Measurements from ENCODE around the gene ATG101. TPM values are rescaled to one million over a fixed set of nuclear protein-coding genes. Genes with fewer than 3 reads are reported as not detected.
A peak's percentile ranks its signal among the peaks of the same experiment; 100 is the strongest.

ATG101 gene
- total and polyA plus RNA-seq, 5 donors from 2014 or later: 30.1 to 38.2 (median 33.5) TPM

DNA sequence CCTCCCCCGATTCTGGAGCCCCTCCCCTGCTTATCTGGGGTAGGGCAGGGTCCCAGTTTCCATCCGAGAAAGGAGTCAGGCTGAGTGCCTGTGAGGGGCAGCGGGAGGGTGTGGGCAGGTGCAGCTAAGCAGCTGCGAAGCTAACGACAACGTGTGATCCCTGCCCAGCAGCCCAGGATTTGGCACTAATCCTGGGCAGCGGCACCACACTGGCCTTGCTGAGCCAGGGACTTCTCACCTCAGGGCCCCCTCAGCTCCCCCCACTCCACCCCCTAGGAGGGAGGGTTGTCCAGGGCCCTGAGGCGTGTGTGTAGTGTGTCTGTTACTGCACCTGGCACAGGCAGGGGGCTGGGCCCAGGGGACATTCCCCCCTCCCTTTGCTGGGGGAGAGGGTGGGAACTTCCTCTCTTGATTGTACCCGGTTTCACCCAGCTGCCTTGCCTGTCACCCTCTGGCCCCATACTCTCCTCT, 11.5 kb downstream of the ATG101 start:
- H3K36me3 ChIP-seq (ENCODE audit: control insufficient read depth, insufficient read depth, low read length): peaks cover 27% of the 10 kb centered on the region
- DNase-seq (peak in 1 of 3 donors; percentile 55), ATAC-seq (ENCODE audit: low read depth in 2 of 2) (peak; percentile 29 to 49)
- H3K27ac Mint-ChIP-seq: peak overlapping the region in 1 of 3 donors; percentile 69
- H3K9me3 Mint-ChIP-seq: no peaks in the 10 kb centered on the region
- H3K27me3 Mint-ChIP-seq: peaks cover 6% of the 10 kb centered on the region
- H3K4me1 ChIP-seq (ENCODE audit: control insufficient read depth, insufficient read depth, low read length, poor library complexity, severe bottlenecking): peaks cover 5% of the 10 kb centered on the region
- peaks cover 0 to 24% (median 11%) of the 10 kb centered on the region in 4 donors for H3K4me1 Mint-ChIP-seq
- H3K4me3 ChIP-seq (ENCODE audit: low read depth, low read length): no peak overlapping the region
- H3K27me3 ChIP-seq (ENCODE audit: control insufficient read depth, insufficient read depth, low read length): no peaks in the 10 kb centered on the region
- no peaks in the 10 kb centered on the region for H3K9me3 ChIP-seq (ENCODE audit: control insufficient read depth in 2 of 2, low read length in 2 of 2)
- peaks cover 10% of the 10 kb centered on the region for H3K36me3 Mint-ChIP-seq
- no peak overlapping the region for H3K27ac ChIP-seq (ENCODE audit: insufficient read depth, low read length, poor library complexity, severe bottlenecking)
- no peak overlapping the region for H3K4me3 Mint-ChIP-seq

DNA sequence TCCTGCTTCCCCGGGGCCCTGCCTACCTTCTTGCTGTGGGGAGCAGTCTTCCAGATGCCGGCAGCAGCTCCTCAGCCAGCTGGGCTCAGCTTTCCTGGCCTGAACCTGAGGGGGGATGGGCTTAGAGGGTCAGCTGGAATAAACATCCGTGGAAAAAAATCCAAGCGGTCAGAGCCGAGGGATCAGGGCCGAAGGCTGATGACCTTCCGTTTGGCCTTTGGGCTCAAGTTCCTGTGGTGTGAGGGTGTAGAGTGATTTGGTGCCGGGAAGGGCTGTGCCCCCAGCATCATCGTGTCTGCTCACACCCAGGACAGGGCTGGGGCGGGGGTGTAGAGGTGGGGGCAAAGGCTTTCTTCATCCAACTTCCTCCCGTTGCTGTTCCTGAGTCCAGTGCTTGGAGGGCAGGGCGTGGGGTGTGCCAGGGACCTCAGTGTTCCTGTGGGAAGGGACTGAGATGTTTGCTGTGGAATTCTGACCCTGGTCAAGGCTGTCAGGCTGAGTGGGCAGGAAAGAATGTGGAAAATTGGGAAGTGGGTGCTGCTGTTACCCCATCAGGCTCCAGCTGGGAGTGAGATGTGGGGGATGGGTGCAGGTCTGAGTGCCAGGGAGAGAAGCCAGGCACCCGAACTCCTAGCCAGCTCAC, 12.4 kb downstream of the ATG101 start:
- DNase-seq (no peak), ATAC-seq (ENCODE audit: low read depth in 2 of 2) (no peak)
- peaks cover 7% of the 10 kb centered on the region for H3K36me3 Mint-ChIP-seq
- no peak overlapping the region for H3K4me3 Mint-ChIP-seq
- Histone ChIP-seq H3K36me3 (ENCODE audit: control insufficient read depth, insufficient read depth, low read length) (peaks cover 18% of the 10 kb centered on the region), H3K4me1 (ENCODE audit: control insufficient read depth, insufficient read depth, low read length, poor library complexity, severe bottlenecking) (peaks cover 5% of the 10 kb centered on the region), H3K9me3 (ENCODE audit: control insufficient read depth in 2 of 2, low read length in 2 of 2) (no peaks in the 10 kb centered on the region), H3K27me3 (ENCODE audit: control insufficient read depth, insufficient read depth, low read length) (no peaks in the 10 kb centered on the region), H3K27ac (ENCODE audit: insufficient read depth, low read length, poor library complexity, severe bottlenecking) (no peak overlapping the region), H3K4me3 (ENCODE audit: low read depth, low read length) (no peak overlapping the region)
- no peaks in the 10 kb centered on the region for H3K9me3 Mint-ChIP-seq
- peaks cover 0 to 22% (median 11%) of the 10 kb centered on the region in 4 donors for H3K4me1 Mint-ChIP-seq
- H3K27ac Mint-ChIP-seq: peak overlapping the region in 1 of 3 donors; percentile 69
- H3K27me3 Mint-ChIP-seq: peaks cover 11% of the 10 kb centered on the region

DNA sequence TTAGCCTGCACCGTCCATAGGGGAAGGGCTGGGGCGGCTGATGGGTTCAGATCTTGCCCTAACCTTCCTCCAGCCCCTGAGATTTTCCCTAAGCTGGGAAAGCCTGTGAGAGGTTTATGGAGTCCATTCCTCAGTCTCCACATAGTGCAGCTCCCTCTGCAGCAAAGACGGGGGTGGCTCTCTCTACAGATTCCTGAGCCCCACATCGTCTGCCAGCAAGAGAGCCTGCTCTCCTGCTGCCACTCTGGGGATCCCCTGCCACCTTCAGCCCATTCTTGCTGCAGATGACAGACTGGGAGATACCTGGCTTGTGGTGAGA, 12.8 kb downstream of the ATG101 start:
- peaks cover 13% of the 10 kb centered on the region for H3K27me3 Mint-ChIP-seq
- ATAC-seq (ENCODE audit: low read depth in 2 of 2) (no peak), DNase-seq (no peak)
- no peaks in the 10 kb centered on the region for H3K27me3 ChIP-seq (ENCODE audit: control insufficient read depth, insufficient read depth, low read length)
- H3K36me3 Mint-ChIP-seq: peaks cover 7% of the 10 kb centered on the region
- no peaks in the 10 kb centered on the region for H3K9me3 ChIP-seq (ENCODE audit: control insufficient read depth in 2 of 2, low read length in 2 of 2)
- no peak overlapping the region for H3K27ac Mint-ChIP-seq
- H3K4me3 Mint-ChIP-seq: no peak overlapping the region
- no peak overlapping the region for H3K4me3 ChIP-seq (ENCODE audit: low read depth, low read length)
- no peak overlapping the region for H3K27ac ChIP-seq (ENCODE audit: insufficient read depth, low read length, poor library complexity, severe bottlenecking)
- H3K36me3 ChIP-seq (ENCODE audit: control insufficient read depth, insufficient read depth, low read length): peaks cover 15% of the 10 kb centered on the region
- H3K4me1 Mint-ChIP-seq: peaks cover 0 to 22% (median 11%) of the 10 kb centered on the region in 4 donors
- no peaks in the 10 kb centered on the region for H3K9me3 Mint-ChIP-seq
- H3K4me1 ChIP-seq (ENCODE audit: control insufficient read depth, insufficient read depth, low read length, poor library complexity, severe bottlenecking): peaks cover 5% of the 10 kb centered on the region

DNA sequence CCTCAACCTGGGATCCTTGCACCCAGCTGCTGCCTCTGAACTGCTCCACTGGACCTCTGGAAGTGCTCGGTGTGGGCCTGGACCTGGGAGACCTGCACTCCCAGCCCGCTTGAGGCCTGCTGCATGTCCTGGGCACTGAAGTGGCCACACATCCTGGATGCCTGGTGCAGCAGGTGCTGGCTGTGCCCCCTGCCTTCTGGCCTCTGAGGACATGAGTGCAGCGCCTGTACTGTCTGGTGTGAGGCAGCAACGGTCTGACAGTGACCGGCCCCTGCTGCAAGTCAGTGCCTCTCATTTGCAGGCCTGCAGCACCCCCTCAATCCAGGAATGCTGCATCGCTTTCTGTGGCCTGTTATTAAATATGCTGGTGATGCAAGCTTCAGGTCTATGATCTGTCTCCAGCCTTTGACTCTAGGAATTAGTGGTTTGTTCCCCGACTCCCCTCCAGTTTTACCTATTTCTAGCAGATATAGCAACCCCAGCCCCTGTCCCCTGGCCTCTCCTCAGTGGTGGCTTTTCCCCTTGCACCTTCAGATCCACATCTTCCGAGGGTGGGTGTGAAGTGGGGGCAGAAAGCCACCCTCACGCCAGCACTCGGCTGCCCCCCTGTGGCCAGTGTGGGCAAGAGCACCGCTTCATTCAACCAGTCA, 13.3 kb downstream of the ATG101 start:
- Histone ChIP-seq H3K27ac (ENCODE audit: insufficient read depth, low read length, poor library complexity, severe bottlenecking) (no peak overlapping the region), H3K4me3 (ENCODE audit: low read depth, low read length) (no peak overlapping the region), H3K9me3 (ENCODE audit: control insufficient read depth in 2 of 2, low read length in 2 of 2) (no peaks in the 10 kb centered on the region), H3K27me3 (ENCODE audit: control insufficient read depth, insufficient read depth, low read length) (no peaks in the 10 kb centered on the region), H3K4me1 (ENCODE audit: control insufficient read depth, insufficient read depth, low read length, poor library complexity, severe bottlenecking) (peaks cover 5% of the 10 kb centered on the region), H3K36me3 (ENCODE audit: control insufficient read depth, insufficient read depth, low read length) (peaks cover 10% of the 10 kb centered on the region)
- peaks cover 0 to 19% (median 8%) of the 10 kb centered on the region in 4 donors for H3K4me1 Mint-ChIP-seq
- H3K4me3 Mint-ChIP-seq: peak overlapping the region in 1 of 4 donors; percentile 25
- peaks cover 2% of the 10 kb centered on the region for H3K36me3 Mint-ChIP-seq
- H3K27ac Mint-ChIP-seq: peak overlapping the region in 1 of 3 donors; percentile 75
- no peaks in the 10 kb centered on the region for H3K9me3 Mint-ChIP-seq
- ATAC-seq (ENCODE audit: low read depth in 2 of 2) (peak; percentile 66 to 77), DNase-seq (peak; percentile 57 to 66 (median 59))
- peaks cover 18% of the 10 kb centered on the region for H3K27me3 Mint-ChIP-seq

DNA sequence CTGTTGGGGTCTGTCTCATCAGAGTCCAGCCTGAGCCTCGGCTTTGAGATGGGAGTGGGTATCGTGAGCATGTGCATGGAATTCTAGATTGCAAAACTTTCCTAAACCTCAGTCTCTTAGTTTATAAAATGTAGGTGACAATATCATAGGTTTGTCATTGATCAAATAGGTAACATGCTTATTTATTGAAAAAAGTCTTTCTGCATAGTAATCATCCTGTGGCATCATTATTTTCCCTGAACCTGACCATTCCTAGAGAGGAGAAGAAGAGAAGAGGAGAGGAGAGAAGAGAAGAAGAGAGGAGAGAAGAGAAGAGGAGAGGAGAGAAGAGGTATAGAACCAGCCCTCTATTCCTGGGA, 13.8 kb downstream of the ATG101 start:
- H3K9me3 Mint-ChIP-seq: no peaks in the 10 kb centered on the region
- no peak for ATAC-seq (ENCODE audit: low read depth in 2 of 2)
- no peaks in the 10 kb centered on the region for H3K27me3 ChIP-seq (ENCODE audit: control insufficient read depth, insufficient read depth, low read length)
- no peak overlapping the region for H3K4me3 ChIP-seq (ENCODE audit: low read depth, low read length)
- H3K4me3 Mint-ChIP-seq: peak overlapping the region in 1 of 4 donors; percentile 25
- peaks cover 0 to 19% (median 8%) of the 10 kb centered on the region in 4 donors for H3K4me1 Mint-ChIP-seq
- peaks cover 19% of the 10 kb centered on the region for H3K27me3 Mint-ChIP-seq
- H3K36me3 ChIP-seq (ENCODE audit: control insufficient read depth, insufficient read depth, low read length): peaks cover 7% of the 10 kb centered on the region
- H3K9me3 ChIP-seq (ENCODE audit: control insufficient read depth in 2 of 2, low read length in 2 of 2): no peaks in the 10 kb centered on the region
- peaks cover 5% of the 10 kb centered on the region for H3K4me1 ChIP-seq (ENCODE audit: control insufficient read depth, insufficient read depth, low read length, poor library complexity, severe bottlenecking)
- no peaks in the 10 kb centered on the region for H3K36me3 Mint-ChIP-seq
- no peak overlapping the region for H3K27ac Mint-ChIP-seq
- DNase-seq: no peak
- no peak overlapping the region for H3K27ac ChIP-seq (ENCODE audit: insufficient read depth, low read length, poor library complexity, severe bottlenecking)

DNA sequence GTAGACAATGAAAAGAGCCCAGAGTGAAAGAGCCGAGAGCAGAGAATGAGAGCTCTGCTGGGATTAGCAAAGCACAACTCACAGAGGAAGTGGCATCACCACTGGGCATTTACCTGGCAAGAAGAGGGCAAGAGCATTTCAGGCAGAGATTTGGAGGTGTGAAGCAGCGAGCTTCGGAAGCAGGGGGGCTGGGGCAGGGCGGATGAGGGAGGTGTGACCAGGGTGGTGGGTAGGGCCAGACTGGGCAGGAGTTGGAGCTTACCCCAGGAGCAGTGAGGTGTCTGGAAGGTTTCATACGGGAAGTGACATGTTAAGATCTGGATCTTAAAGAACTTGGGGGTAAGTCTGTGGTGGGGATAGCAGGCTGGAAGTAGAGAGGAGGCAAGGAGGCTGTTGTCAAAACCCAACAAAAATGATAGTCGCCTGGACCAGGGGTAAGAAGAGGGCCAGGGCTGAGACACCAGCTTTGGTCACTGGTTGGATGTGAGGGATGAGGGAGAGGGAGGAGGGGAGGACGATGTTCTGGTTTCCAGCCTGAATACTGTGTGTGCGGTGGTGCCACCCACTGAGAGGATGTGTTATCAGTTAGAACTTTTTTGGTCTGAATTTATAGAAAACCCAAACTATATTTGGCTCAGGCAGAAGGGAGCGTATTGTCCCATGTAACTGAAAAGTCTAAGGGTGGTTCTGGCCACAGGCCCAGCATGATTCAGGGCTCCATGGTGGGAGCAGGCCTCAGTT, 14.9 kb downstream of the ATG101 start:
- Histone ChIP-seq H3K4me3 (ENCODE audit: low read depth, low read length) (no peak overlapping the region), H3K27ac (ENCODE audit: insufficient read depth, low read length, poor library complexity, severe bottlenecking) (no peak overlapping the region), H3K4me1 (ENCODE audit: control insufficient read depth, insufficient read depth, low read length, poor library complexity, severe bottlenecking) (peaks cover 5% of the 10 kb centered on the region), H3K27me3 (ENCODE audit: control insufficient read depth, insufficient read depth, low read length) (no peaks in the 10 kb centered on the region), H3K36me3 (ENCODE audit: control insufficient read depth, insufficient read depth, low read length) (no peaks in the 10 kb centered on the region), H3K9me3 (ENCODE audit: control insufficient read depth in 2 of 2, low read length in 2 of 2) (no peaks in the 10 kb centered on the region)
- Mint-ChIP-seq H3K4me3 (no peak overlapping the region), H3K27me3 (peaks cover 26% of the 10 kb centered on the region), H3K9me3 (peaks cover 0 to 2% (median 0%) of the 10 kb centered on the region in 7 donors), H3K27ac (no peak overlapping the region), H3K4me1 (peaks cover 0 to 19% (median 8%) of the 10 kb centered on the region in 4 donors), H3K36me3 (no peaks in the 10 kb centered on the region)
- DNase-seq (no peak), ATAC-seq (ENCODE audit: low read depth in 2 of 2) (no peak)

DNA sequence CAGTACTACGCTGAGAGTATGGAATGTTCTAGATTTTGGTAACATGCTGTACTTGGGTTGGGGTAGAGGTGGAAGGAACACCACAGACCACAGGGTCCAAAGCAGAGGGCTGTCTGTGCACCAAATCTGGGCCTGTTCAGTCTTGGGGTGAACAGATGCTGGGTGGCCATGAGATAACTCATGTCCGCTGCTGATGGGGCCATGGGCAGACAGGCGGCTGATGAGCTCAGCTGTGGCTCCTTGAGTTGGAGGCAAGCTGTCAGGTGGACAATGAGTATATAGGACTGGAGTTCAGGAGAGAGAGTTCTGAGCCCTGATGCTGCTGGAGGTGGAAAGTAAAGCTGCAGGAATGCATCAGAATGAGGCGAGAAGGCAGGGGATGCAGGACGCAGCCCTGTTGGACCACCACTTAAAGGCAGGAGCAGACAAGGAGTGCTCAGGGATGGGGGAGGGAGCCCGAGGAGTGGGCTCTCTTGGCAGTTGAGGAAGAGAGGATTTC, 16.0 kb downstream of the ATG101 start:
- Histone ChIP-seq H3K36me3 (ENCODE audit: control insufficient read depth, insufficient read depth, low read length) (no peaks in the 10 kb centered on the region), H3K9me3 (ENCODE audit: control insufficient read depth in 2 of 2, low read length in 2 of 2) (no peaks in the 10 kb centered on the region), H3K4me3 (ENCODE audit: low read depth, low read length) (no peak overlapping the region), H3K4me1 (ENCODE audit: control insufficient read depth, insufficient read depth, low read length, poor library complexity, severe bottlenecking) (peaks cover 5% of the 10 kb centered on the region), H3K27me3 (ENCODE audit: control insufficient read depth, insufficient read depth, low read length) (peaks cover 3% of the 10 kb centered on the region), H3K27ac (ENCODE audit: insufficient read depth, low read length, poor library complexity, severe bottlenecking) (no peak overlapping the region)
- Mint-ChIP-seq H3K4me3 (no peak overlapping the region), H3K9me3 (peaks cover 0 to 2% (median 0%) of the 10 kb centered on the region in 7 donors), H3K36me3 (no peaks in the 10 kb centered on the region), H3K27me3 (peaks cover 32% of the 10 kb centered on the region), H3K4me1 (peaks cover 0 to 19% (median 8%) of the 10 kb centered on the region in 4 donors), H3K27ac (no peak overlapping the region)
- DNase-seq: no peak
- no peak for ATAC-seq (ENCODE audit: low read depth in 2 of 2)
